ENCODE data around the gene GRIK1.

DNA sequence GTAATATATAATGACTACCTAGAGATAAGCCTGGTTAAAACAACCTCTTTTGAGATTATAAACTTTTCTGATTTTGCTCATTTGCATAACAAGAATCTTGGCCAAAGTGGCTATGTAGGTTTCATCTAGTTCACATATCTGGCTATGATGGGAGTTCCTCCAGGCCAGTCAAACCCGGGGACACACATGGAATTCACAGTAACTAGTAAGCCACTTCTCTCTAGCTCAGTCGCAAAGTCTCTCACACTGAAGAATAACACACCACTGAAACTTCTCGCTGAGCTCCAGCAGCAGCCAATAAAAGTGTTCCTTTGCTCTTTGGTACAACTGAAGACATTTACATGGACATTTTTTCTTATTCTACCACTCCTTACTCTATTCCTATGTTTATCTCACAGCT lies 36.0 kb upstream of the GRIK1 start:
- TF ChIP-seq POLR2AphosphoS5 (IDR thresholded peaks at IDR 0.05; ENCODE audit: low read depth, low read length) (no peak), POLR2A (IDR thresholded peaks at IDR 0.05; ENCODE audit: low read depth, low read length) (no peak)
